Tibial nerve (tissue), 4 donors: ENCODE results near the gene ATRNL1. TPM values are rescaled to one million over a fixed set of nuclear protein-coding genes. Genes with fewer than 3 reads are reported as not detected.
"Not testable (repeated sequence)": the region's sequence is repeated elsewhere in the genome, so short reads cannot be mapped to it uniquely, and the experiment has no call there.

ENCODE experiments used
- DNase-seq, 2 donors: peaks; one replicate each; pipeline ENCODE4 v3.0.0-alpha.2; 2019; ENCODE audit warnings: low spot score in 2 of 2
- H3K27ac ChIP-seq, 4 donors: fragments of 200-600 bp; sonication (generic) in 3 of 4; one replicate each; pipeline ENCODE4 v1.5.1; 2017 to 2019; ENCODE audit warnings: mild to moderate bottlenecking in 1 of 4
- H3K27me3 ChIP-seq, 2 donors: fragments of 200-600 bp; sonication (generic) in 1 of 2; one replicate each; pipeline versions ENCODE4 v1.5.1 to v1.6.0; 2017 to 2019
- H3K36me3 ChIP-seq, 3 donors: fragments of 200-600 bp; sonication (generic); one replicate each; pipeline ENCODE4 v1.5.1; 2018 to 2019
- H3K4me1 ChIP-seq, 4 donors: fragments of 200-600 bp; sonication (generic) in 3 of 4; one replicate each; pipeline ENCODE4 v1.5.1; 2017 to 2019
- H3K4me3 ChIP-seq, 4 donors: fragments of 200-600 bp; sonication (generic) in 3 of 4; one replicate each; pipeline ENCODE4 v1.5.1; 2017 to 2019; ENCODE audit warnings: mild to moderate bottlenecking in 1 of 4, moderate library complexity in 1 of 4
- H3K9me3 ChIP-seq, 4 donors: fragments of 200-600 bp; sonication (generic) in 3 of 4; one replicate each; pipeline ENCODE4 v1.5.1; 2017 to 2019
- EP300 ChIP-seq, 2 donors: sonication (generic); formaldehyde crosslinking; IDR thresholded peaks; one replicate each; pipeline ENCODE4 v1.6.1; 2017; ENCODE audit warnings: antibody characterized with exemption in 2 of 2, mild to moderate bottlenecking in 1 of 2
- POLR2A ChIP-seq, 2 donors: fragments of 450-650 bp; IDR thresholded peaks; one replicate each; pipeline ENCODE4 v1.6.1; 2017; ENCODE audit warnings: antibody characterized with exemption in 2 of 2, mild to moderate bottlenecking in 2 of 2, moderate library complexity in 2 of 2
- WGBS, 2 donors: methylation state at CpG; one replicate each; pipeline ENCODE4 v1.1.5; 2018; 5-methylcytosine and 5-hydroxymethylcytosine counted together
- total RNA-seq, 4 donors: library from RNA; depleted of rRNA; stranded (reverse); fragments of >200 nt; gene quantifications; one replicate each; pipeline ENCODE4 v1.1.0, GENCODE V29; 2016
- TF ChIP-seq, protein P1 (sequence below), 5 experiments: fragments of 200-600 bp in 3 of 5; fragments of 450-650 bp in 2 of 5; sonication (generic) in 3 of 5; IDR thresholded peaks; one replicate each; pipeline ENCODE4 v1.5.1; 2016 to 2019; ENCODE audit warnings: antibody characterized with exemption in 5 of 5, mild to moderate bottlenecking in 3 of 5, moderate library complexity in 2 of 5

Gene ATRNL1
- total RNA-seq, 4 donors from 2014 or later = 1.0 to 5.4 (median 2.7) TPM

DNA sequence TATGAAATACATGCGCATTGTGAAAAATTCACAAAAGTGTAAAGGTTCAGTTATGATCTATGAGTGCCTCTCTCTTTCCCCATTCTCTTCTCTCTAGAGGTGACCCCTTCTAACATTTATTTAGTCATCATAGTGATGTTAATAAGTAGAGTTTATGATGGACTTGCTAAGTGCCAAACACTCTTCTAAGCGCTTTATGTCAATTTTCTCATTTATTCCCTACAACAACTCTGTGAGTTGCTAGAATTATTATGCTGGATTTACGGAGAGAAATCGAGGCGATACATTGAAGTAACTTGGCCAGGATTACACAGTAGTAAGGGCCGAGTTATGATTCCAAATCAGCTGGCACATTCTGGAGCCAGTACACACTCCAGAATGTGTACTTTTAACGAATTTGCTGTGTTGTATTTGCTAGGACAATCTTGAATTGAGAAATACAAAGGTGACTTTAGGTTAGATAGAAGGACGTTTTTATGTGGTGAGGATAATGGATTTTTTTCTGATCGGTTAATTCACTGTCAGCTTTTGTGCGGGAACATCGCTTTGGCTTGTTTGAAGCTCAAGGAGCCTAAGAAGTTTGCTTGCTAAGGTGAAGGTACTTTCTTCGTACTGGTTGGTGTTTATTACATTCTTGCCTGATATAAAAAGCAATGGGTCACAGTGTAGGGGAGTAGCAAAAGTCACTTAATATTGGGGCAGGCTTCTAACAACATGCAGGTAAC is 1.4 kb downstream of the ATRNL1 start:
- Histone ChIP-seq H3K27me3 (peaks cover 0 to 37% of the 10 kb centered on the region in 2 donors), H3K27ac (no peak overlapping the region), H3K4me1 (peaks cover 0 to 20% (median 5%) of the 10 kb centered on the region in 4 donors), H3K4me3 (no peak overlapping the region), H3K36me3 (no peaks in the 10 kb centered on the region), H3K9me3 (no peaks in the 10 kb centered on the region)
- WGBS, 2 donors = 66 to 71% methylated on average over 12 of the region's 12 CpGs
- DNase-seq = no peak
- TF ChIP-seq EP300 (IDR thresholded peaks at IDR 0.05) = no peak
- no peak for TF ChIP-seq POLR2A (IDR thresholded peaks at IDR 0.05)
- TF ChIP-seq, protein P1, sequence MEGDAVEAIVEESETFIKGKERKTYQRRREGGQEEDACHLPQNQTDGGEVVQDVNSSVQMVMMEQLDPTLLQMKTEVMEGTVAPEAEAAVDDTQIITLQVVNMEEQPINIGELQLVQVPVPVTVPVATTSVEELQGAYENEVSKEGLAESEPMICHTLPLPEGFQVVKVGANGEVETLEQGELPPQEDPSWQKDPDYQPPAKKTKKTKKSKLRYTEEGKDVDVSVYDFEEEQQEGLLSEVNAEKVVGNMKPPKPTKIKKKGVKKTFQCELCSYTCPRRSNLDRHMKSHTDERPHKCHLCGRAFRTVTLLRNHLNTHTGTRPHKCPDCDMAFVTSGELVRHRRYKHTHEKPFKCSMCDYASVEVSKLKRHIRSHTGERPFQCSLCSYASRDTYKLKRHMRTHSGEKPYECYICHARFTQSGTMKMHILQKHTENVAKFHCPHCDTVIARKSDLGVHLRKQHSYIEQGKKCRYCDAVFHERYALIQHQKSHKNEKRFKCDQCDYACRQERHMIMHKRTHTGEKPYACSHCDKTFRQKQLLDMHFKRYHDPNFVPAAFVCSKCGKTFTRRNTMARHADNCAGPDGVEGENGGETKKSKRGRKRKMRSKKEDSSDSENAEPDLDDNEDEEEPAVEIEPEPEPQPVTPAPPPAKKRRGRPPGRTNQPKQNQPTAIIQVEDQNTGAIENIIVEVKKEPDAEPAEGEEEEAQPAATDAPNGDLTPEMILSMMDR (IDR thresholded peaks at IDR 0.05) = no peak

DNA sequence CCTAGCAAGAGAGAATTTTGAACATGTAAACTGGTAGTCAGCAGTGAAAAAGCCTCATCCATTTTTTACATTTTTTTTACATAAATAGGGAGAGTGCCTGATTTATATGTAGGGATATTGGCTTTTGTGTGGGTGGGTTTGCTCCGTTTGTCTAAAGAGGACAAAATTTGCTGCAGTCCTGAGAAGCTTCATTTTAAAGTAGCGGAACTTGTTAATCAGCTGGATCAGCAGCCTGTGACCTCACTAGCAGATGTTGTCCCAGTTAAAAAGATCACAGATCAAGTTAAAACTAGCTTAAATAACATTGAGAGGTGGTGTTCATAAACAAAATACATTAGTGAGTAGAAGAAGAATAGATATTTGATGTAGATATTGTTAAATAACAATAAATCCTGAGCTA is 2.6 kb downstream of the ATRNL1 start:
- TF ChIP-seq EP300 (IDR thresholded peaks at IDR 0.05) (no peak), POLR2A (IDR thresholded peaks at IDR 0.05) (no peak)
- TF ChIP-seq, protein P1 (IDR thresholded peaks at IDR 0.05) = no peak
- Histone ChIP-seq H3K36me3 (no peaks in the 10 kb centered on the region), H3K4me1 (peaks cover 0 to 20% (median 5%) of the 10 kb centered on the region in 4 donors), H3K27ac (no peak overlapping the region), H3K27me3 (peaks cover 0 to 37% of the 10 kb centered on the region in 2 donors), H3K4me3 (no peak overlapping the region), H3K9me3 (no peaks in the 10 kb centered on the region)
- WGBS, 2 donors = 59 to 63% methylated on average over 2 of the region's 2 CpGs
- DNase-seq = no peak

DNA sequence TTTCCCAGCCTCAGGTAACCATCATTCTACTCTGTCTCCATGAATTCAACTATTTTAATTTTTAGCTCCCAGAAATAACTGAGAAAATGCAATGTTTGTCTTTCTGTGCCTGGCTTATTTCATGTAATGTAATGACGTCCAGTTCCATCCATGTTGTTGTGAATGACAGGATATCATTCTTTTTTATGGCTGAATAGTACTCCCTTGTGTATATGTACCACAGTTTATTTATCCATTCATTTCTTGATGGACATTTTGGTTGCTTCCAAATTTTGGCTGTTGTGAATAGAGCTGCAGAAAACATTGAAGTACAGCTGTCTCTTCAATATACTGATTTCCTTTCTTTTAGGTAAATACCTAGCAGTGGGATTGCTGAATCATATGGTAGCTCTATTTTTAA is 10.5 kb downstream of the ATRNL1 start:
- peaks cover 0 to 25% (median 1%) of the 10 kb centered on the region in 4 donors for H3K9me3 ChIP-seq
- no peak overlapping the region for H3K4me3 ChIP-seq
- H3K27ac ChIP-seq = no peak overlapping the region
- no peak for DNase-seq
- 81 to 94% methylated on average over 1 of the region's 1 CpG for WGBS, 2 donors
- no peaks in the 10 kb centered on the region for H3K27me3 ChIP-seq
- no peaks in the 10 kb centered on the region for H3K36me3 ChIP-seq
- H3K4me1 ChIP-seq = no peaks in the 10 kb centered on the region
- TF ChIP-seq, protein P1 (IDR thresholded peaks at IDR 0.05) = no peak
- TF ChIP-seq POLR2A (IDR thresholded peaks at IDR 0.05) = no peak
- no peak for TF ChIP-seq EP300 (IDR thresholded peaks at IDR 0.05)

DNA sequence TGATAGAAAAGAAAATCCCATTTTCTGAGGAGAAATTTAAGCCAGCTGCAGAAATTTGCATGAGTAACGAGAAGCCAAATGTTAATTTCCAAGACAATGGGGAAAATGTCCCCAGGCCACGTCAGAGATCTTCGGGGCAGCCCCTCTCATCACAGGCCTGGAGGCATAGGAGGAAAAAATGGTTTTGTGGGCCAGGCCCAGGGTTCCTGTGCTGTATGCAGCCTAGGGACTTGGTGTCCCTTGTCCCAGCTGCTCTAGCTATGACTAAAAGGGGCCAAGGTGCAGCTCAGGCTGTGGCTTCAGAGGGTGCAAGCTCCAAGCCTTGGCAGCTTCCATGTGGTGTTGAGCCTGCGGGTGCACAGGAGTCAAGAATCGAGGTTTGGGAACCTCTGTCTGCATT is 12.2 kb downstream of the ATRNL1 start:
- not testable (repeated sequence) for H3K27me3 ChIP-seq, H3K36me3 ChIP-seq, DNase-seq, H3K4me1 ChIP-seq, H3K4me3 ChIP-seq, H3K27ac ChIP-seq
- H3K9me3 ChIP-seq = peaks cover 0 to 25% (median 1%) of the 10 kb centered on the region in 4 donors
- WGBS, 2 donors = 92 to 94% methylated on average over 5 of the region's 5 CpGs

DNA sequence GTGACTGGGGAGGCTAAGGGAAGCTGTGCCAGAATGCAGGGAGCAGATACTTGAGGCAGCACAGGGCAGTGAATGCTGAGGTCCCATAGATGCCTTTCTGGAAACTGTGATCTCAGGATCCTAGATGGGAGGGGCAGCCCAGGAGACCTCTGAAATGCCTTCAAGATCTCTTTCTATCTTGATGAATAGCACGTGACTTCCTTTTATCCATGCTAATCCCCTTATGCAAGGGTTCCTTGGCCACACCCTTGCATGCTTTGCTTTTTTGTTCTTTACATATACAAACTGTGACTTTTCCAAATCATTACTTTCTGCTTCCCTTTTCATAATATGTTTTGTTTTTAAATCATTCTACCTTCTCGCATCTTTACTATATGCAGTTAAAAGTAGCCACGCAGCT is 14.7 kb downstream of the ATRNL1 start:
- no peaks in the 10 kb centered on the region for H3K4me1 ChIP-seq
- 90 to 93% methylated on average over 3 of the region's 3 CpGs for WGBS, 2 donors
- H3K27ac ChIP-seq = no peak overlapping the region
- TF ChIP-seq, protein P1 (IDR thresholded peaks at IDR 0.05) = no peak
- TF ChIP-seq EP300 (IDR thresholded peaks at IDR 0.05) (no peak), POLR2A (IDR thresholded peaks at IDR 0.05) (no peak)
- no peak for DNase-seq
- no peak overlapping the region for H3K4me3 ChIP-seq
- H3K27me3 ChIP-seq = no peaks in the 10 kb centered on the region
- H3K36me3 ChIP-seq = no peaks in the 10 kb centered on the region
- H3K9me3 ChIP-seq = peaks cover 0 to 18% (median 1%) of the 10 kb centered on the region in 4 donors
